Measurements from ENCODE around the gene KLHL24. TPM values are rescaled to one million over a fixed set of nuclear protein-coding genes. Genes with fewer than 3 reads are reported as not detected.
"Not testable (repeated sequence)": the region's sequence is repeated elsewhere in the genome, so short reads cannot be mapped to it uniquely, and the experiment has no call there.

The KLHL24 gene, protein sequence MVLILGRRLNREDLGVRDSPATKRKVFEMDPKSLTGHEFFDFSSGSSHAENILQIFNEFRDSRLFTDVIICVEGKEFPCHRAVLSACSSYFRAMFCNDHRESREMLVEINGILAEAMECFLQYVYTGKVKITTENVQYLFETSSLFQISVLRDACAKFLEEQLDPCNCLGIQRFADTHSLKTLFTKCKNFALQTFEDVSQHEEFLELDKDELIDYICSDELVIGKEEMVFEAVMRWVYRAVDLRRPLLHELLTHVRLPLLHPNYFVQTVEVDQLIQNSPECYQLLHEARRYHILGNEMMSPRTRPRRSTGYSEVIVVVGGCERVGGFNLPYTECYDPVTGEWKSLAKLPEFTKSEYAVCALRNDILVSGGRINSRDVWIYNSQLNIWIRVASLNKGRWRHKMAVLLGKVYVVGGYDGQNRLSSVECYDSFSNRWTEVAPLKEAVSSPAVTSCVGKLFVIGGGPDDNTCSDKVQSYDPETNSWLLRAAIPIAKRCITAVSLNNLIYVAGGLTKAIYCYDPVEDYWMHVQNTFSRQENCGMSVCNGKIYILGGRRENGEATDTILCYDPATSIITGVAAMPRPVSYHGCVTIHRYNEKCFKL
- 9.5 and 14.0 TPM in 2 replicates for total RNA-seq (2014; rRNA removed; shearing (Covaris generic))

DNA sequence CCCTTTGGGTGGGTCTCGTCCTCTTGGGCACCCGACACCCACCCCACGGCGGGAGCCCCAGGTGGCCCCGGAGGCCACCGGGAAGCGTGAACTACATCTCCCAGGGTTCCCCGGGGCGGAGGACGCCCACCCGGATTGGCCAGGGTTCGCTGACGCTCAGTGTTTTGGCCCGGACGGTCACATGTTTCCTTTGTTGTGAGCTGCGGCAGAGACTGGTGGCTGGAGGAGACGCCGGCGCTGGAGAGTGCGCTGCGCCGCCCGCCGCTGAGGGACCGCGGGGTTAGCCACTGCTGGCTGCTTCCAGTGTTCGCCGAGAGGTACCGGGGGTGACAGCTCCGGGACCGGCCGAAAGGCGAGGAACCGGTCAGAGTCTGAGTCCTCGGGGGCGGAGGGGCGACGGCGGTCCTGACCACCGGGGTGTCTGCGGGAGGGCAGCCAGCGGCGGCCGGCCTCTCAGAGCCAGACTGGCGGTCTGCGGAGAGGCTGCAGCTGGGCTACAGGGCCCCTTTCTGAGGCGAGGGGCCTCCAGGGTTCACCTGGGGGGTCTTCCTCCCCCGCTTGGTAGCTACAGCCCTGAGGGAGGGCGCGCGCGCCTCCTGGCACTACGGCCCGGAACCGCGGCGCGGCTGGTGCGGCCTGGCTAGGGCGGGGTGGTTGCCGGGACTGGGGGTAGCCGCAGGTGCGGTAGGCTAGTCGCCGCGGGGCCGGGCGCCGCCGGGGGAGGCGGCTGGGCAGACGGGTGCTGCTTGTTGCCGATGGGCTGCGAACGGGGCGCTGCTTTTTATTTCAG lies at the start of gene KLHL24:
TSS of gene KLHL24 (plus strand) at position 193 of the 790 bp plus-strand sequence. CDS start 14,734 bp downstream, outside the sequence.
- H3K4me1 ChIP-seq: peaks cover 3% of the 10 kb centered on the region
- no peaks in the 10 kb centered on the region for H3K27me3 ChIP-seq
- H3K27ac ChIP-seq: peak within 1 kb of the TSS; percentile 87
- peak within 1 kb of the TSS; percentile 97 for H3K4me3 ChIP-seq
- peak; percentile 90 to 91 for DNase-seq
- H3K36me3 ChIP-seq: no peaks in the 10 kb centered on the region
- no peaks in the 10 kb centered on the region for H3K9me3 ChIP-seq (replicated peaks)

DNA sequence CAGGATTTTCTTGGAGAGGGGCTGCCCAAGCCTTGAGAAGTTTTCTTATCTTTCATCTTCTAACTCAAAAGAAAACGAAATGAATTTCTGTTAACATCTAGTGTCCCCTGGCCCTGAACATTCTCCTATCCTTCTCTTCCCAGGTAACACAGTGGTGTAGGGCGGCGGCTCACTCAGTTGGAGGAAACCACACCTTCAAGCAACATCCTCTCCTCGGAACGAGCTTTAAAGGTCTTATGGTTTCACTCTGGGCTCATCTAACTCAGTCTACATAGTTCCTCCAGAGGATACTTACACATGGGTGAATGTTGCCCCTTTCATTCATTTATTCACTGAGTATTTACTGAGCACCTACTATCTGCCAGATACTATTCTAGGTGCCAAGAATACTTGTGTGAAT lies 48.9 kb upstream of the KLHL24 start:
- H3K36me3 ChIP-seq: no peaks in the 10 kb centered on the region
- no peak for DNase-seq

DNA sequence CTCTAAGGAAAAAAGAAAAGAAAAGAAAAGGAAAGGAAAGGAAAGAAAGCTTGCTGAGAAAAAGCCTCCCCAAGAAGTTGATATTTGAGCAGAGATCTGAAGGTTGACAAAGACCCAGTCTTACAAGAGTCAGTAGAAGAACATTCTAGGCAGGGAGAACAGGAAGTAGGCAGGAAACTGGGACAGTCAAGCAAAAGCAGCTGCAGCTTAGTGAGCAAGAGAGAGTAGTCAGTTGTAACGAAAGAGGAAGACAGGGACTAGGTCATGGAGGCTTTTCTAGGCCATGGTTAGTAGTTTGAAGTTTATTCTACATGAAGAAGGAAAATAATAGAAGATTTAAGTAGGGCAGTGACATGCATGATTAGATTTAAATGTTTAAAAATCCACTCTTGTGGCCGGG lies 48.1 kb upstream of the KLHL24 start:
- Histone ChIP-seq H3K4me1 (peaks cover 25% of the 10 kb centered on the region), H3K27ac (no peak overlapping the region), H3K36me3 (no peaks in the 10 kb centered on the region), H3K9me3 (replicated peaks) (no peaks in the 10 kb centered on the region), H3K4me3 (no peak overlapping the region), H3K27me3 (no peaks in the 10 kb centered on the region)
- peak in 1 of 2 experiments; percentile 14 for DNase-seq

More for the DNA sequence above, 48.9 kb upstream of the KLHL24 start:
- Histone ChIP-seq H3K27ac (no peak overlapping the region), H3K4me3 (no peak overlapping the region), H3K9me3 (replicated peaks) (no peaks in the 10 kb centered on the region), H3K27me3 (no peaks in the 10 kb centered on the region), H3K4me1 (peaks cover 25% of the 10 kb centered on the region)

DNA sequence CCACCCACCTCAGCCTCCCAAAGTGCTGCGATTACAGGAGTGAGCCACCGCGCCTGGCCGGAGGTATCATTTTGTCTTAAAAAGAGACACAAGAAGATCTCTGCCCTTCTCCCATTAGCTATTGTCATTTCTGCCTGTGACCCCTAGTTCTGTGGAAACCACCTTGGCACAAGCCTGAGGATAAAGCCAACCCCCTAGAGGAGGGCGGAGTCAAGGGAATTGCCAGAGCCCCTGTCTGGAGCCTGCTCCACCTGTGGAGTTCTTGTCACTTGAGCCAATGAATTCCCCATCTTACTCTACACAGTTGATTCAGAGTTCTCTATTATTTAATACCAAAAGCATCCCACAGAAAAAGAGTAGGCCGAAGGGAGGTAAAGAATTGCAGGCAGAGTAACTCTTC lies 45.0 kb upstream of the KLHL24 start:
- Histone ChIP-seq H3K4me1 (peaks cover 1% of the 10 kb centered on the region), H3K27me3 (no peaks in the 10 kb centered on the region), H3K36me3 (no peaks in the 10 kb centered on the region), H3K9me3 (replicated peaks) (no peaks in the 10 kb centered on the region), H3K27ac (no peak overlapping the region), H3K4me3 (no peak overlapping the region)
- no peak for DNase-seq

DNA sequence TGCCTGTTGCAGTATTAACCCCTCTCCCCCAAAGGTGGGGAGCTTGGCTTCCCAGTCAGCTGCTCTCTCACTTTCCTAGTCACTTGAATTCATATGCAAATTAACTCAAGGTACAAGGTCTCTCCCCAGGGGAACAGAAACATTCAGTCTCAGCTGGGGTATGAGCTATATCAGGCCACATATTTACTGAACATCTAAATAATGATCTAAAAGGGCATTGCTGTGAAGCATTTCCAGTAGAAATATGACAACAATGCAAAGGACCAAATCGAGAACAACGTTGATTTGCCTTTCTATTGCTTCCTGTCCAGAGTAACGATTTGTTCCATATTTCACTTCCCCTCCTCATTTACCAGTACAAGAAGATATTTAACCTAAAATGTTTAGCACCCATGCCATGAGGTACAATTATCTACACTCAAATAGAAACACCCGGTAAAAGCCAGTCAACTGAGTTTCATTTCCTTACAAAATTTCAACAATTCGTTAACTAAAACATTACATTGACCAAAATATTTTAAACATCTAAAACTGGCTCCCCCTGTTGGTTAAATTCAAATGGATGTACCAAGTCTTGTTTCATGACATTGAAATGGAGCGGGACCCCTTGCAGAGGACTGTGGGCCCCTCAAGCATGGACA lies 43.4 kb upstream of the KLHL24 start:
- DNase-seq: no peak
- Histone ChIP-seq H3K4me1 (no peaks in the 10 kb centered on the region), H3K4me3 (no peak overlapping the region)

DNA sequence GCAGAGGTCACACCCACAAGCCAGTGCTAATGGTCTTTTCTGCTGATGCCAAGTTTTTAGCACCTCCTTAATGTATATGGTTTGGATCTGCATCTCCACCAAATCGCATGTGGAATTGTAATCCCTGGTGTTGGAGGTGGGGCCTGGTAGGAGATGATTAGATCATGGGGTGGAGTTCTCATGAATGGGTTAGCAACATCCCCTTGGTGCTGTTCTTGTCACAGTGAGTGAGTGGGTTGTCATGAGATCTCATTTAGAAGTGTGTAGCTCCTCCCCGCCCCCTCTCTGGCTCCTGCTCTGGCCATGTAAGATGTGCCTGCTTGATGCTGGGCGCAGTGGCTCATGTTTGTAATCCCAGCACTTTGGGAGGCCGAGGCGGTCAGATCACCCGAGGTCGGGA lies 42.6 kb upstream of the KLHL24 start:
- H3K4me1 ChIP-seq: no peaks in the 10 kb centered on the region
- peaks cover 5% of the 10 kb centered on the region; the same call in 1 of the 2 replicates for H3K9me3 ChIP-seq (replicated peaks)
- no peaks in the 10 kb centered on the region for H3K36me3 ChIP-seq

More for the DNA sequence above, 43.4 kb upstream of the KLHL24 start:
- Histone ChIP-seq H3K9me3 (replicated peaks) (no peaks in the 10 kb centered on the region), H3K27me3 (no peaks in the 10 kb centered on the region), H3K36me3 (no peaks in the 10 kb centered on the region), H3K27ac (no peak overlapping the region)

DNA sequence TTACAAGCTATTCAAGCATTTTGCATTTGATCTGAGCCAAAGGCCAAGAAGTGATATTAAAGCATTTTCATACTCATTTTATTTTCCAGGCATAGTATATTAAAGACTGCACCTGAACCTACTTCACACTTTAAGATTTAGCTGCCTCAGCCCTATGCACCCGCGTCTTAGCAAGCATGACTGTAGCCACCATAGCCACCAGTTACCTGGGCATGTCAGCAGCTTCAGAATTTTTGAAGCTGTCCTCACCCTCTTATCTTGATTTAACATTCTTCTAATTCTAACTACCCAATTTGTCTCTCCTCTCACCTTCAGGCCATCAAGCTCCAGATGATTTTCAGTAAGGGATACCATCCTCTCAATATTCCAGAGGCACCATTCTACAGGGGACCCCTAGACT lies 40.8 kb upstream of the KLHL24 start:
- H3K36me3 ChIP-seq: no peaks in the 10 kb centered on the region
- DNase-seq: no peak
- H3K4me1 ChIP-seq: no peaks in the 10 kb centered on the region
- H3K9me3 ChIP-seq (replicated peaks): peaks cover 13% of the 10 kb centered on the region; the same call in 1 of the 2 replicates
- no peak overlapping the region for H3K4me3 ChIP-seq
- no peaks in the 10 kb centered on the region for H3K27me3 ChIP-seq
- no peak overlapping the region for H3K27ac ChIP-seq

More for the DNA sequence above, 42.6 kb upstream of the KLHL24 start:
- no peak for DNase-seq
- H3K4me3 ChIP-seq: no peak overlapping the region
- no peaks in the 10 kb centered on the region for H3K27me3 ChIP-seq
- H3K27ac ChIP-seq: no peak overlapping the region

DNA sequence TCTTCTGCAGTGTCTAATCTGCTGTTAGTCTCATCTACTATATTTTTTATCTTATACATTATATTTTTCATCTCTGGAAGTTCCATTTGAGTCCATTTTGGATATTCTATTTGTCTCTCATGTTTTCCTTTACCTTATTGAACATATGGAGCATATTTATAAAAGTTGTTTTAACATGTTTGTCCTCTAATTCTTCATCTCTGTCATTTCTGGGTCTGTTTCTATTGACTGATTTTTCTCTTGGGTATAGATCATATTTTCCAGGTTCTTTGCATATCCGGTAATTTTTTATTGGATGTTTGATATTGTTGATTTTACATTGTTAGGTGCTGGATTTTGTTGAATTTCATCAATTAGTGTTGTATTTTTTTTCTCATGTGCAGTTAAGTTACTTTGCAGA lies 37.5 kb upstream of the KLHL24 start:
- no peaks in the 10 kb centered on the region for H3K27me3 ChIP-seq

DNA sequence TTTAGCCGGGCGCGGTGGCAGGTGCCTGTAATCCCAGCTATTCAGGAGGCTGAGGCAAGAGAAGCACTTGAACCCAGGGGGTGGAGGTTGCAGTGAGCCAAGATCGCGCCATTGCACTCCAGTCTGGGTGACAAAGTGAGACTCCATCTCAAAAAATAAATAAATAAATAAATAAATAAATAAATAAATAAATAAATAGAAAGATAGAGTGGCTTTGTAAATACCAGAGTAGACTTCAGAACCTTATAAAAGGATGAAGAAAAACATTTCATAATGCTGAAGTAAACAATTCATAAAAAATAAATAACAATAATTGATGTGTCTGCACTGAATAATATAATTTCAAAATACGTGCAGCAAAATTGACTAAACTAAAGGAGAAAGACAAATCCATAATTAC lies 24.1 kb upstream of the KLHL24 start:
- H3K4me1 ChIP-seq; H3K27ac ChIP-seq; H3K36me3 ChIP-seq; DNase-seq; H3K9me3 ChIP-seq (replicated peaks); H3K4me3 ChIP-seq; H3K27me3 ChIP-seq: not testable (repeated sequence)

More for the DNA sequence above, 37.5 kb upstream of the KLHL24 start:
- Histone ChIP-seq H3K9me3 (replicated peaks) (peaks cover 13% of the 10 kb centered on the region; the same call in 1 of the 2 replicates), H3K4me1 (no peaks in the 10 kb centered on the region), H3K36me3 (no peaks in the 10 kb centered on the region), H3K4me3 (no peak overlapping the region), H3K27ac (no peak overlapping the region)
- no peak for DNase-seq

DNA sequence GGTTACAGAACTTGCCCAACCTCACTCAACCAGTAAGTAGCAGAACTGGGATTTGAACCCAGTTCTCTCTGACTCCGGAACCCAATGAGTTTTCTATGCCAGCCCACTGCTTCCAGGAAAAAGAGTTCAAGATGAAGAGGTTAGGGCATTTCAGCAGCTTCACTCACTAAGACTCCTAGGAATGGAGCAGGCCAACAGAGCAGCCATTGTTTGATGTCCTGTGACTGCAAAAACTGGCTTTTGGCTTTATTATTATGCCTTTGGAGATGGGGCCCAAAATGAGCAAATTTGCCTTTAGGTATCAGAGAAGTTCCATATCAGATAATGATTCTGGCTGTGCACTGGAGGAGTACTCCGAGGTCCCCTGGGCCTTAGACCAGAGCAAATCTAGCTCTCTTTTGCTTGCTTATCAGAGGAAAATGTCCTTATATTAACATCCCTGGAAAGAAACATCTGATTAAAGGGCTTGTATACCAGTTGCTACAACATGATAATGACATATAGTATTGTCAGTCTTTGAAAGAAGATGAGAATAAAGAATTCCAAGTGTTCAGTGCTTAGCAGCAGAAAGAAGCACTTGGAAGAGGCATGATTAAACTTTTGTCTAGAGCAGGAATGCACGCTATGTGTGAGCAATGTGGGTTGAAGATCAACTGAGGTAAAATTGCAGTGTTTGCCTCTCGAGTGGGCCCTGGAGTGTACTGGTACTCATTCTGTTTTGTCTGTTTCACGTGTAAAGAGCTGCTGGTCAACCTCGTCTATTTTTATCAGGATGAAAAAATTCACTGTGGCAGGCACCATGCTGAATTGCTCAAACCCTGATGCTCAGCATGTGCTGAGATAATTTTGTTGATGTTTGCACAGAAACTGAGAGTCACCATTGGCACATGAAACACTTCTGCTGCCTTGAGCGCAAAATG lies 21.8 kb upstream of the KLHL24 start:
- Histone ChIP-seq H3K36me3 (no peaks in the 10 kb centered on the region), H3K27me3 (no peaks in the 10 kb centered on the region), H3K9me3 (replicated peaks) (no peaks in the 10 kb centered on the region), H3K4me1 (no peaks in the 10 kb centered on the region), H3K27ac (no peak overlapping the region), H3K4me3 (no peak overlapping the region)
- DNase-seq: no peak

DNA sequence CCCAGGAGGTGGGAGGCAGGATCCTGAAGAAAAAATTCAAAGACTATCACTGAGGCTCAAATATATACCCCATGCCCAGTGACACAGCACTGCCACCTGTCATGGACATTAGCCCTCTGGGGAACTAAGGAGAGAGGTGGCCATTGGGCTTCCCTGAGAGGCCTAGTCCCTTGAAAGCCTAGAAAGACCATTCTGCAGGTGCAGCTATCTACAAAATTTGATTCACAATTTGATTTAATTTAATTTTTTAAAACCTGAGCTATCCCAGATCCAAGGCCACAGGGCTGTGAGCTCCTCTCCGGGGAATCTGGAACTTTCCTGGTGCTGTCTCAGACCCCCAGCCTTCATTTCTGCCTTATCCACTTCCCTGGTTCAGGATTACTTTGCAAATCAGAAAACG lies 16.9 kb upstream of the KLHL24 start:
- H3K4me3 ChIP-seq: no peak overlapping the region
- no peak overlapping the region for H3K27ac ChIP-seq
- no peaks in the 10 kb centered on the region for H3K36me3 ChIP-seq
- no peak for DNase-seq
- no peaks in the 10 kb centered on the region for H3K4me1 ChIP-seq
- no peaks in the 10 kb centered on the region for H3K9me3 ChIP-seq (replicated peaks)
- H3K27me3 ChIP-seq: no peaks in the 10 kb centered on the region

DNA sequence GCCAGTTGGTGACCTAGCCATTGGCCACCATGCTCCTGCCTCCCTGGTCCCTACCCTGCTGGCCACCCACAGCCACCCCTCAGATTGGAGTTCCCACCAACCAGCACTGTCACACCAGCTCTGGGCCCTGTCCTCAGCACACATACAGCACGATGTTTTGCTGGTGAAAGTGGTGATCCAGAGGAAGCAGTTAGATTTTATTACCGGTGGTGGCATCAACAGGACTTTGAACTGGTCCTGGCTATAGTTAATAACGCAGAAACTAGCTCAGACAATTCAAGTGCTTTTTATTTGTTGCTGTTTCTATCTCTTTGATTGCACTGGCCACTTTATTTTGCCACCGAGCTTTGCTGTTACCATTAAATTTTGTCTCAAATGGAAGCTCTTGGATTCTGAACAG lies 16.4 kb upstream of the KLHL24 start:
- Histone ChIP-seq H3K27me3 (no peaks in the 10 kb centered on the region), H3K4me3 (no peak overlapping the region), H3K27ac (no peak overlapping the region), H3K4me1 (no peaks in the 10 kb centered on the region), H3K36me3 (no peaks in the 10 kb centered on the region), H3K9me3 (replicated peaks) (no peaks in the 10 kb centered on the region)
- no peak for DNase-seq

DNA sequence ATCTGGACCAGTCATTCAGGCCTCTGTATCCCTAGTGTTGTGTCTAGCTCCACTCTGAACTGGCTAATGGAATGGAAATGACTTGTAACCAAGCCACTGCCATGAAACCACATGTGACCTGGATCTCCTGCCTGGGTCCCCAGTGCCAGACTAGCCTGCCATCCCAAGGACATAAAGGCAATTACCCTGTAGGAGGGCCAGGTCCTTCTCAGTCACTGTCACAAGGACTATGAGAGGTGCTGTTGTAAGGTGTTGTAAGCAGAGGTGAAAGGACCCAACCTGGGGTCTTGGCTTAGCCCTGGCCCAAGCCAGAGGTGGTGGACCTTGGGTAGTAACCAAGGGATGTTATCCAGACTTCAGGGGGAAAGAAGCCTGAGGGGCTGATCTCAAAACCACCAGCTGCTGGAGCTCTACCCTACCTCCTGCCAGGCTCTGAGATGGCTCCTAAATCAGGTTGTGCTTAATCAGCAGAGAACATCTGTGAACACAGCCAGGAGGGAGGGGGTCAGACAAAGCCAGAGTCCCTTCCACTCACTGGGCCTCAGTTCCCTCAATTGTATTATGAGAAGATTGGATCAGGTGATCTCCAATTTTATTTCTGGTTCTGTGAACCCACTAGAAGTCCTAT lies 15.7 kb upstream of the KLHL24 start:
- Histone ChIP-seq H3K27me3 (no peaks in the 10 kb centered on the region), H3K36me3 (no peaks in the 10 kb centered on the region), H3K4me3 (no peak overlapping the region), H3K9me3 (replicated peaks) (no peaks in the 10 kb centered on the region), H3K4me1 (no peaks in the 10 kb centered on the region), H3K27ac (no peak overlapping the region)
- no peak for DNase-seq

Data from SJCRH30 (cell line).